Measurements from ENCODE around the gene EXOC3L2. TPM values are rescaled to one million over a fixed set of nuclear protein-coding genes. Genes with fewer than 3 reads are reported as not detected.
A peak's percentile ranks its signal among the peaks of the same experiment; 100 is the strongest.

The EXOC3L2 gene
- total RNA-seq, 4 donors from 2014 or later = 0.42 to 3.6 (median 2.5) TPM

GRCh38 chr19:45217957-45218334 is 27.3 kb downstream of the EXOC3L2 start:
- no peak for DNase-seq (ENCODE audit: extremely low spot score)
- H3K4me3 ChIP-seq = no peak overlapping the region
- TF ChIP-seq, protein P1, sequence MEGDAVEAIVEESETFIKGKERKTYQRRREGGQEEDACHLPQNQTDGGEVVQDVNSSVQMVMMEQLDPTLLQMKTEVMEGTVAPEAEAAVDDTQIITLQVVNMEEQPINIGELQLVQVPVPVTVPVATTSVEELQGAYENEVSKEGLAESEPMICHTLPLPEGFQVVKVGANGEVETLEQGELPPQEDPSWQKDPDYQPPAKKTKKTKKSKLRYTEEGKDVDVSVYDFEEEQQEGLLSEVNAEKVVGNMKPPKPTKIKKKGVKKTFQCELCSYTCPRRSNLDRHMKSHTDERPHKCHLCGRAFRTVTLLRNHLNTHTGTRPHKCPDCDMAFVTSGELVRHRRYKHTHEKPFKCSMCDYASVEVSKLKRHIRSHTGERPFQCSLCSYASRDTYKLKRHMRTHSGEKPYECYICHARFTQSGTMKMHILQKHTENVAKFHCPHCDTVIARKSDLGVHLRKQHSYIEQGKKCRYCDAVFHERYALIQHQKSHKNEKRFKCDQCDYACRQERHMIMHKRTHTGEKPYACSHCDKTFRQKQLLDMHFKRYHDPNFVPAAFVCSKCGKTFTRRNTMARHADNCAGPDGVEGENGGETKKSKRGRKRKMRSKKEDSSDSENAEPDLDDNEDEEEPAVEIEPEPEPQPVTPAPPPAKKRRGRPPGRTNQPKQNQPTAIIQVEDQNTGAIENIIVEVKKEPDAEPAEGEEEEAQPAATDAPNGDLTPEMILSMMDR (IDR thresholded peaks at IDR 0.05) = no peak
- TF ChIP-seq EP300 (IDR thresholded peaks at IDR 0.05) = no peak
- TF ChIP-seq POLR2A (IDR thresholded peaks at IDR 0.05; ENCODE audit: low read depth) = no peak
- TF ChIP-seq POLR2AphosphoS5 (IDR thresholded peaks at IDR 0.05) = no peak
- H3K27ac ChIP-seq (replicated peaks in 1 of 4) = no peak overlapping the region
- intact Hi-C loops (cut with DNase I) = no loop called here
- WGBS = 41% methylated on average over 14 of the region's 14 CpGs
- peaks cover 8 to 24% (median 19%) of the 10 kb centered on the region in 4 donors for H3K4me1 ChIP-seq
- H3K36me3 ChIP-seq = no peaks in the 10 kb centered on the region
- peaks cover 0 to 88% (median 34%) of the 10 kb centered on the region in 4 donors for H3K27me3 ChIP-seq
- no peaks in the 10 kb centered on the region for H3K9me3 ChIP-seq

- Histone ChIP-seq H3K4me1 (peaks cover 8 to 28% (median 19%) of the 10 kb centered on the region in 4 donors), H3K27me3 (peaks cover 0 to 92% (median 34%) of the 10 kb centered on the region in 4 donors), H3K36me3 (no peaks in the 10 kb centered on the region), H3K4me3 (no peak overlapping the region), H3K9me3 (no peaks in the 10 kb centered on the region), H3K27ac (replicated peaks in 1 of 4) (no peak overlapping the region)
- DNase-seq (ENCODE audit: extremely low spot score) = no peak
- no peak for TF ChIP-seq POLR2AphosphoS5 (IDR thresholded peaks at IDR 0.05)
- TF ChIP-seq EP300 (IDR thresholded peaks at IDR 0.05) = no peak
- TF ChIP-seq POLR2A (IDR thresholded peaks at IDR 0.05; ENCODE audit: low read depth) = no peak
- TF ChIP-seq, protein P1 (IDR thresholded peaks at IDR 0.05) = no peak
- WGBS = 14% methylated on average over 35 of the region's 46 CpGs
- intact Hi-C loops (cut with DNase I) = no loop called here
Observed at GRCh38 chr19:45217193-45217956, 27.8 kb downstream of the EXOC3L2 start.

GRCh38 chr19:45216667-45217066 is 28.5 kb downstream of the EXOC3L2 start:
- H3K27ac ChIP-seq (replicated peaks in 1 of 4) = no peak overlapping the region
- DNase-seq (ENCODE audit: extremely low spot score) = no peak
- H3K4me1 ChIP-seq = peaks cover 8 to 35% (median 25%) of the 10 kb centered on the region in 4 donors
- no peaks in the 10 kb centered on the region for H3K9me3 ChIP-seq
- intact Hi-C loops (cut with DNase I) = no loop called here
- 62% methylated on average over 6 of the region's 6 CpGs for WGBS
- TF ChIP-seq POLR2A (IDR thresholded peaks at IDR 0.05; ENCODE audit: low read depth) (no peak), EP300 (IDR thresholded peaks at IDR 0.05) (no peak), POLR2AphosphoS5 (IDR thresholded peaks at IDR 0.05) (no peak)
- TF ChIP-seq, protein P1 (IDR thresholded peaks at IDR 0.05) = no peak
- no peak overlapping the region for H3K4me3 ChIP-seq
- H3K27me3 ChIP-seq = peaks cover 0 to 95% (median 34%) of the 10 kb centered on the region in 4 donors
- H3K36me3 ChIP-seq = no peaks in the 10 kb centered on the region

GRCh38 chr19:45215391-45216191 is 29.6 kb downstream of the EXOC3L2 start:
- H3K36me3 ChIP-seq = no peaks in the 10 kb centered on the region
- H3K27ac ChIP-seq (replicated peaks in 1 of 4) = peak overlapping the region in 1 of 4 donors; percentile 36
- H3K9me3 ChIP-seq = no peaks in the 10 kb centered on the region
- DNase-seq (ENCODE audit: extremely low spot score) = no peak
- H3K4me3 ChIP-seq = no peak overlapping the region
- 16% methylated on average over 24 of the region's 35 CpGs for WGBS
- TF ChIP-seq POLR2AphosphoS5 (IDR thresholded peaks at IDR 0.05) (no peak), POLR2A (IDR thresholded peaks at IDR 0.05; ENCODE audit: low read depth) (no peak), EP300 (IDR thresholded peaks at IDR 0.05) (no peak)
- TF ChIP-seq, protein P1 (IDR thresholded peaks at IDR 0.05) = no peak
- peaks cover 11 to 38% (median 29%) of the 10 kb centered on the region in 4 donors for H3K4me1 ChIP-seq
- peaks cover 0 to 94% (median 34%) of the 10 kb centered on the region in 4 donors for H3K27me3 ChIP-seq
- intact Hi-C loops (cut with DNase I) = no loop called here
